PC-9 (cell line): ENCODE results near the gene BPIFB1. TPM values are rescaled to one million over a fixed set of nuclear protein-coding genes. Genes with fewer than 3 reads are reported as not detected.
A peak's percentile ranks its signal among the peaks of the same experiment; 100 is the strongest.

ENCODE experiments used
- BruUV-seq: library from RNA; stranded (reverse); fragments of 400-500 nt; replicated peaks from 2 replicates; lab custom pipeline; 2021; lab: Mats Ljungman, UMichigan
- CTCF ChIA-PET: fragments of 300-600 bp; sonication (Branson Sonifier 250); formaldehyde crosslinking; loops from one replicate; lab custom pipeline; 2022; ENCODE audit warnings: antibody characterized with exemption; lab: Charles Lee
- POLR2A ChIA-PET: fragments of 300-600 bp; sonication (Branson Sonifier 250); formaldehyde crosslinking; loops from one replicate; lab custom pipeline; 2022; ENCODE audit warnings: antibody characterized with exemption; ENCODE audit not compliant: unreplicated experiment; lab: Charles Lee
- DNase-seq, 2 experiments: peaks; one replicate each; pipeline versions ENCODE4 v3.0.0 to v3.0.0-alpha.2; 2015 to 2022; ENCODE audit warnings: mixed read lengths in 1 of 2
- H2AFZ ChIP-seq: fragments of 200-600 bp; sonication (generic); 2 replicates; pipeline ENCODE4 v1.8.1; 2017; ENCODE audit warnings: antibody characterized with exemption
- H3F3A ChIP-seq: fragments of 200-600 bp; sonication (generic); 2 replicates; pipeline ENCODE4 v1.8.1; 2017; ENCODE audit warnings: antibody characterized with exemption, mild to moderate bottlenecking, low read depth; ENCODE audit not compliant: insufficient read depth
- H3K27ac ChIP-seq: fragments of 200-600 bp; sonication (generic); 2 replicates; pipeline ENCODE4 v1.6.1; 2016; ENCODE audit warnings: mixed run types
- H3K27me3 ChIP-seq: fragments of 200-600 bp; sonication (generic); 2 replicates; pipeline ENCODE4 v1.6.1; 2016; ENCODE audit warnings: low read depth, mixed run types; ENCODE audit not compliant: insufficient read depth
- H3K36me3 ChIP-seq: fragments of 200-600 bp; sonication (generic); 2 replicates; pipeline ENCODE4 v1.6.1; 2016; ENCODE audit warnings: low read depth, mixed run types
- H3K4me1 ChIP-seq: fragments of 200-600 bp; sonication (generic); replicated peaks from 2 replicates; pipeline ENCODE4 v1.6.1; 2016; ENCODE audit warnings: mixed run types; ENCODE audit not compliant: insufficient read depth
- H3K4me2 ChIP-seq: fragments of 200-600 bp; sonication (generic); 2 replicates; pipeline ENCODE4 v1.6.1; 2017; ENCODE audit warnings: mixed run types
- H3K4me3 ChIP-seq: fragments of 200-600 bp; sonication (generic); 2 replicates; pipeline ENCODE4 v1.6.1; 2016; ENCODE audit warnings: mixed run types
- H3K79me2 ChIP-seq: fragments of 200-600 bp; sonication (generic); 2 replicates; pipeline ENCODE4 v1.6.1; 2017; ENCODE audit warnings: low read depth, mixed run types
- H3K9me2 ChIP-seq: fragments of 200-600 bp; sonication (generic); 2 replicates; pipeline ENCODE4 v1.8.1; 2017; ENCODE audit warnings: mild to moderate bottlenecking; ENCODE audit not compliant: insufficient read depth
- H3K9me3 ChIP-seq: fragments of 200-600 bp; sonication (generic); 2 replicates; pipeline ENCODE4 v1.8.1; 2016; ENCODE audit warnings: low read depth; ENCODE audit not compliant: insufficient read depth
- H4K20me1 ChIP-seq: fragments of 200-600 bp; sonication (generic); 2 replicates; pipeline ENCODE4 v1.8.1; 2017; ENCODE audit not compliant: insufficient read depth
- EZH2 ChIP-seq: fragments of 200-600 bp; sonication (generic); IDR thresholded peaks from 2 replicates; pipeline ENCODE4 v1.8.0; 2017; ENCODE audit warnings: antibody characterized with exemption, low read depth
- intact Hi-C: fragments of 100-400 bp; cut with micrococcal nuclease; formaldehyde crosslinking; loops from one replicate; pipeline ENCODE4 v1.10.0; 2022; ENCODE audit not compliant: unreplicated experiment
- total RNA-seq: library from RNA; stranded (reverse); gene quantifications from 2 replicates; pipeline ENCODE4 v1.2.3, GENCODE V29; 2021
- TF ChIP-seq, protein P1 (sequence below): fragments of 200-600 bp; sonication (generic); conservative IDR thresholded peaks from 2 replicates; pipeline ENCODE4 v1.6.1; 2017; ENCODE audit warnings: mixed run types, antibody characterized with exemption, mild to moderate bottlenecking, moderate library complexity

Gene BPIFB1
- total RNA-seq, 1 experiment from 2014 or later: not detected

GRCh38 chr20:33275871-33276270 lies 7.1 kb upstream of the BPIFB1 start:
- Histone ChIP-seq H3K27me3 (no peaks in the 10 kb centered on the region), H3K4me2 (no peak overlapping the region), H3K9me3 (no peaks in the 10 kb centered on the region), H3F3A (peaks cover 16% of the 10 kb centered on the region; the same call in 1 of the 2 replicates), H3K27ac (no peak overlapping the region), H3K36me3 (no peaks in the 10 kb centered on the region), H3K79me2 (no peaks in the 10 kb centered on the region), H3K4me3 (no peak overlapping the region), H3K4me1 (peaks cover 45% of the 10 kb centered on the region), H2AFZ (no peak overlapping the region), H3K9me2 (no peaks in the 10 kb centered on the region), H4K20me1 (no peaks in the 10 kb centered on the region)
- ChIA-PET POLR2A (no interaction called here), CTCF (no interaction called here)
- intact Hi-C loops: no loop called here
- no TSS peak for BruUV-seq
- TF ChIP-seq, protein P1, sequence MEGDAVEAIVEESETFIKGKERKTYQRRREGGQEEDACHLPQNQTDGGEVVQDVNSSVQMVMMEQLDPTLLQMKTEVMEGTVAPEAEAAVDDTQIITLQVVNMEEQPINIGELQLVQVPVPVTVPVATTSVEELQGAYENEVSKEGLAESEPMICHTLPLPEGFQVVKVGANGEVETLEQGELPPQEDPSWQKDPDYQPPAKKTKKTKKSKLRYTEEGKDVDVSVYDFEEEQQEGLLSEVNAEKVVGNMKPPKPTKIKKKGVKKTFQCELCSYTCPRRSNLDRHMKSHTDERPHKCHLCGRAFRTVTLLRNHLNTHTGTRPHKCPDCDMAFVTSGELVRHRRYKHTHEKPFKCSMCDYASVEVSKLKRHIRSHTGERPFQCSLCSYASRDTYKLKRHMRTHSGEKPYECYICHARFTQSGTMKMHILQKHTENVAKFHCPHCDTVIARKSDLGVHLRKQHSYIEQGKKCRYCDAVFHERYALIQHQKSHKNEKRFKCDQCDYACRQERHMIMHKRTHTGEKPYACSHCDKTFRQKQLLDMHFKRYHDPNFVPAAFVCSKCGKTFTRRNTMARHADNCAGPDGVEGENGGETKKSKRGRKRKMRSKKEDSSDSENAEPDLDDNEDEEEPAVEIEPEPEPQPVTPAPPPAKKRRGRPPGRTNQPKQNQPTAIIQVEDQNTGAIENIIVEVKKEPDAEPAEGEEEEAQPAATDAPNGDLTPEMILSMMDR: no peak
- no peak for TF ChIP-seq EZH2
- DNase-seq: no peak

GRCh38 chr20:33276303-33277113 lies 6.5 kb upstream of the BPIFB1 start:
- ChIA-PET POLR2A (no interaction called here), CTCF (no interaction called here)
- H3K9me2 ChIP-seq: no peaks in the 10 kb centered on the region
- H3K4me3 ChIP-seq: no peak overlapping the region
- H3K27me3 ChIP-seq: no peaks in the 10 kb centered on the region
- no peaks in the 10 kb centered on the region for H4K20me1 ChIP-seq
- peaks cover 48% of the 10 kb centered on the region for H3K4me1 ChIP-seq
- intact Hi-C loops: no loop called here
- H3F3A ChIP-seq: peaks cover 16% of the 10 kb centered on the region; the same call in 1 of the 2 replicates
- BruUV-seq: no TSS peak
- peak overlapping the region; percentile 32; the same call in 1 of the 2 replicates for H3K27ac ChIP-seq
- H3K4me2 ChIP-seq: no peak overlapping the region
- no peaks in the 10 kb centered on the region for H3K79me2 ChIP-seq
- H3K9me3 ChIP-seq: no peaks in the 10 kb centered on the region
- no peak overlapping the region for H2AFZ ChIP-seq
- no peak for DNase-seq
- TF ChIP-seq, protein P1: no peak
- TF ChIP-seq EZH2: no peak
- H3K36me3 ChIP-seq: no peaks in the 10 kb centered on the region

GRCh38 chr20:33277471-33278441 lies 5.3 kb upstream of the BPIFB1 start:
- H3K36me3 ChIP-seq: no peaks in the 10 kb centered on the region
- H3K27me3 ChIP-seq: no peaks in the 10 kb centered on the region
- H3K4me2 ChIP-seq: peak overlapping the region; percentile 50
- no peaks in the 10 kb centered on the region for H3K9me2 ChIP-seq
- H2AFZ ChIP-seq: peak overlapping the region; percentile 61; the same call in 1 of the 2 replicates
- H4K20me1 ChIP-seq: no peaks in the 10 kb centered on the region
- H3K9me3 ChIP-seq: no peaks in the 10 kb centered on the region
- peaks cover 16% of the 10 kb centered on the region; the same call in 1 of the 2 replicates for H3F3A ChIP-seq
- ChIA-PET POLR2A (no interaction called here), CTCF (no interaction called here)
- peak; percentile 70 to 96 for DNase-seq
- TF ChIP-seq, protein P1: no peak
- no peak for TF ChIP-seq EZH2
- H3K4me1 ChIP-seq: peaks cover 60% of the 10 kb centered on the region
- H3K4me3 ChIP-seq: no peak overlapping the region
- intact Hi-C loops: no loop called here
- H3K79me2 ChIP-seq: no peaks in the 10 kb centered on the region
- BruUV-seq: no TSS peak
- H3K27ac ChIP-seq: peak overlapping the region; percentile 97
